ENCODE measurements around the gene NF2.

The NF2 gene

GRCh38 chr22:29726106-29726505 is 122.7 kb downstream of the NF2 start:
- no peak for DNase-seq

- DNase-seq: no peak
Observed at GRCh38 chr22:29726512-29727130, 123.2 kb downstream of the NF2 start.

GRCh38 chr22:29727131-29727523 is 123.7 kb downstream of the NF2 start:
- DNase-seq: peak; percentile 7

GRCh38 chr22:29729161-29729560 is 125.7 kb downstream of the NF2 start:
- DNase-seq: no peak

GRCh38 chr22:29731058-29731850 is 127.8 kb downstream of the NF2 start:
- DNase-seq: no peak

GRCh38 chr22:29732883-29733282 is 129.4 kb downstream of the NF2 start:
- DNase-seq: no peak

GRCh38 chr22:29733362-29734201 is 130.1 kb downstream of the NF2 start:
- no peak for DNase-seq

GRCh38 chr22:29734406-29734805 is 131.0 kb downstream of the NF2 start:
- DNase-seq: no peak

GRCh38 chr22:29734838-29735237 is 131.4 kb downstream of the NF2 start:
- no peak for DNase-seq

- no peak for DNase-seq
Observed at GRCh38 chr22:29735416-29735815, 132.0 kb downstream of the NF2 start.

GRCh38 chr22:29737251-29738117 is 134.1 kb downstream of the NF2 start:
- no peak for DNase-seq

GRCh38 chr22:29738118-29738815 is 134.8 kb downstream of the NF2 start:
- no peak for DNase-seq

- no peak for DNase-seq
Observed at GRCh38 chr22:29739346-29739875, 136.0 kb downstream of the NF2 start.

- DNase-seq: no peak
Observed at GRCh38 chr22:29740216-29740615, 136.8 kb downstream of the NF2 start.

- no peak for DNase-seq
Observed at GRCh38 chr22:29741926-29742325, 138.5 kb downstream of the NF2 start.

GRCh38 chr22:29742326-29742725 is 138.9 kb downstream of the NF2 start:
- no peak for DNase-seq

- no peak for DNase-seq
Observed at GRCh38 chr22:29744902-29745301, 141.5 kb downstream of the NF2 start.

- DNase-seq: no peak
Observed at GRCh38 chr22:29747832-29748231, 144.4 kb downstream of the NF2 start.

Data from CD4-positive, alpha-beta T cell treated with Interleukin-12 subunit alpha and Interleukin-12 subunit beta, for 1 hour (primary cell).